Hepatocyte (in vitro differentiated cells): ENCODE measurements around the gene TSPAN3. TPM values are rescaled to one million over a fixed set of nuclear protein-coding genes. Genes with fewer than 3 reads are reported as not detected.

Experiments
- DNase-seq: peaks from one replicate; pipeline ENCODE4 v3.0.0-alpha.2; 2016; ENCODE audit warnings: low spot score
- H2AFZ ChIP-seq: fragments of 200-600 bp; sonication (generic); 2 replicates; pipeline ENCODE4 v1.6.0; 2016; ENCODE audit warnings: antibody characterized with exemption, mild to moderate bottlenecking
- H3K27ac ChIP-seq: fragments of 200-600 bp; sonication (generic); 2 replicates; pipeline ENCODE4 v1.5.1; 2016; ENCODE audit warnings: mild to moderate bottlenecking
- H3K27me3 ChIP-seq: fragments of 200-600 bp; sonication (generic); 2 replicates; pipeline ENCODE4 v1.6.1; 2016
- H3K36me3 ChIP-seq: fragments of 200-600 bp; sonication (generic); replicated peaks from 2 replicates; pipeline ENCODE4 v1.5.1; 2016; ENCODE audit warnings: low read depth; ENCODE audit not compliant: insufficient read depth
- H3K4me1 ChIP-seq: fragments of 200-600 bp; sonication (generic); 2 replicates; pipeline ENCODE4 v1.5.1; 2016; ENCODE audit warnings: mild to moderate bottlenecking, moderate library complexity; ENCODE audit not compliant: insufficient read depth
- H3K4me2 ChIP-seq: fragments of 200-600 bp; sonication (generic); 2 replicates; pipeline ENCODE4 v1.6.0; 2016
- H3K4me3 ChIP-seq: fragments of 200-600 bp; sonication (generic); 2 replicates; pipeline ENCODE4 v1.5.1; 2016; ENCODE audit warnings: mild to moderate bottlenecking
- H3K79me2 ChIP-seq: fragments of 200-600 bp; sonication (generic); 2 replicates; pipeline ENCODE4 v1.6.0; 2017; ENCODE audit warnings: mild to moderate bottlenecking
- H3K9me2 ChIP-seq: fragments of 200-600 bp; sonication (generic); replicated peaks from 2 replicates; pipeline ENCODE4 v1.6.0; 2017; ENCODE audit warnings: mild to moderate bottlenecking; ENCODE audit not compliant: insufficient read depth
- H3K9me3 ChIP-seq: fragments of 200-600 bp; sonication (generic); 2 replicates; pipeline ENCODE4 v1.5.1; 2016; ENCODE audit warnings: low read depth, mild to moderate bottlenecking
- H4K20me1 ChIP-seq: fragments of 200-600 bp; sonication (generic); 2 replicates; pipeline ENCODE4 v1.6.0; 2016; ENCODE audit warnings: mild to moderate bottlenecking; ENCODE audit not compliant: insufficient read depth, poor library complexity, severe bottlenecking
- CTCF ChIP-seq: fragments of 200-600 bp; sonication (generic); IDR thresholded peaks from 2 replicates; pipeline ENCODE4 v1.5.1; 2016; ENCODE audit warnings: antibody characterized with exemption, mild to moderate bottlenecking; ENCODE audit not compliant: poor library complexity
- EZH2 ChIP-seq: fragments of 200-600 bp; sonication (generic); IDR thresholded peaks from 2 replicates; pipeline ENCODE4 v1.6.1; 2016; ENCODE audit warnings: antibody characterized with exemption, mild to moderate bottlenecking, borderline replicate concordance
- EZH2phosphoT487 ChIP-seq: fragments of 200-600 bp; sonication (generic); IDR thresholded peaks from one replicate; pipeline ENCODE4 v1.6.1; 2018; ENCODE audit warnings: antibody characterized with exemption, mild to moderate bottlenecking, low read depth, moderate library complexity; ENCODE audit not compliant: unreplicated experiment, severe bottlenecking
- WGBS: methylation state at CpG from one replicate; pipeline ENCODE4 v1.1.6; 2016; ENCODE audit warnings: low lambda C conversion rate; ENCODE audit errors: missing lambda C conversion rate; 5-methylcytosine and 5-hydroxymethylcytosine counted together
- polyA plus RNA-seq: library from polyadenylated mRNA; unstranded; fragments of >200 nt; fragmentation: Nextera tagmentation; extraction: Ambion mirVana; gene quantifications from 2 replicates; pipeline ENCODE4 v1.2.1, GENCODE V29; 2016
- total RNA-seq: library from RNA; depleted of rRNA; stranded (reverse); fragments of >200 nt; gene quantifications from 2 replicates; pipeline ENCODE4 v1.2.3, GENCODE V29; 2014

TSPAN3 gene
- total and polyA plus RNA-seq, 2 experiments from 2014 or later: 514 to 540 TPM

GRCh38 chr15:77014132-77015081, 56.5 kb downstream of the TSPAN3 start:
- H3K4me1 ChIP-seq: no peaks in the 10 kb centered on the region
- no peaks in the 10 kb centered on the region for H3K9me2 ChIP-seq
- no peaks in the 10 kb centered on the region for H3K36me3 ChIP-seq
- TF ChIP-seq EZH2: no peak
- no peak for TF ChIP-seq EZH2phosphoT487
- no peak for TF ChIP-seq CTCF
- no peaks in the 10 kb centered on the region for H3K79me2 ChIP-seq
- no peaks in the 10 kb centered on the region for H3K27me3 ChIP-seq
- no peaks in the 10 kb centered on the region for H3K9me3 ChIP-seq
- WGBS: 88% methylated on average over 23 of the region's 23 CpGs
- no peak overlapping the region for H3K4me3 ChIP-seq
- DNase-seq: no peak
- H2AFZ ChIP-seq: no peak overlapping the region
- no peak overlapping the region for H3K4me2 ChIP-seq
- no peaks in the 10 kb centered on the region for H4K20me1 ChIP-seq
- no peak overlapping the region for H3K27ac ChIP-seq

DNA sequence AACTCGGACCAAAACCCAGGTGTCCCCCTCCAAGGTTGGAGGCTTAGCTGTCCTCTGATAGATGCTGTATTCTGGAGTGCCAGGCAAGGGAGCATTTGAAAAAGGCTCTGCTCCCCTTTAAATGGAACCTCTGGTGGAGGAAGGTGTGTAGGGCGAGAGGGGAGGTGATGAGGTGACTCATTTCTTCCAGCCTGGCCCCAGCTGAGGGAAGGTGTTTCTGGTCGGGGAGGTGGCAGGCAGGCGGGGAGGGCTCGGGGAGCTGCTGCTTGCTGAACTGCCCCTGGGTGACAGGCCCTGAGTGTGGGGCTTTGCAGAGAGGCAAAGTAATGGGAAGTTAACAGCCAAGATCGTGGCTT, 57.2 kb downstream of the TSPAN3 start:
- Histone ChIP-seq H3K4me1 (no peaks in the 10 kb centered on the region), H3K4me2 (no peak overlapping the region), H3K9me2 (no peaks in the 10 kb centered on the region), H3K36me3 (no peaks in the 10 kb centered on the region), H3K79me2 (no peaks in the 10 kb centered on the region), H4K20me1 (no peaks in the 10 kb centered on the region), H3K9me3 (no peaks in the 10 kb centered on the region), H3K27ac (no peak overlapping the region), H3K4me3 (no peak overlapping the region), H2AFZ (no peak overlapping the region), H3K27me3 (no peaks in the 10 kb centered on the region)
- no peak for TF ChIP-seq EZH2phosphoT487
- TF ChIP-seq EZH2: no peak
- no peak for TF ChIP-seq CTCF
- DNase-seq: no peak
- 68% methylated on average over 6 of the region's 6 CpGs for WGBS

DNA sequence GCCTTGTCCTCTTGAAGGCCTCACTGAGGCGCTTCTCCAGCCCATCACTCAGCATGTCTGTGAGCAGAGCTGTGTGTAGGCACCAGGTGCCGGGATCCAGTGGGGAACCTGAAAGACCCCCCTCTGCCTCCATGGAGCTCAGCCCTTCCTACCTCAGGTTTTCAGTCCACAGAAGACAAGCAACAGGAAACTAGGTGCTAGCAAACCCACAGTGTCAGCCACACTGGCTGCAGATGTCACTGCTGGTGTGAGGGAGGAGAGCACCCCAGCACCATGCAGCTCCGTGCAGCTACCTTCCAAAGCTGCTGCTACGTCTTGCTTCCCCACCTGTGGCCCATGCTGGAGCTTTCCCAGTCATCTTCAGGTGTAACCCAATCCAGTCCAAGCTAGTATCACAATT, 58.0 kb downstream of the TSPAN3 start:
- no peak for DNase-seq
- Histone ChIP-seq H3K4me1 (no peaks in the 10 kb centered on the region), H3K4me3 (no peak overlapping the region), H2AFZ (no peak overlapping the region), H3K27me3 (no peaks in the 10 kb centered on the region), H3K79me2 (no peaks in the 10 kb centered on the region), H3K9me3 (no peaks in the 10 kb centered on the region), H4K20me1 (no peaks in the 10 kb centered on the region), H3K27ac (no peak overlapping the region), H3K4me2 (no peak overlapping the region), H3K9me2 (no peaks in the 10 kb centered on the region), H3K36me3 (no peaks in the 10 kb centered on the region)
- TF ChIP-seq CTCF: no peak
- TF ChIP-seq EZH2: no peak
- TF ChIP-seq EZH2phosphoT487: no peak
- 65% methylated on average over 4 of the region's 4 CpGs for WGBS
